Dedifferentiated amniotic fluid mesenchymal stem cell (primary cell): ENCODE measurements around the gene FAM53C.

ENCODE experiments used
- DNase-seq: peaks from one replicate; pipeline ENCODE4 v3.0.0-alpha.2; 2016; ENCODE audit errors: extremely low spot score

Gene FAM53C

DNA sequence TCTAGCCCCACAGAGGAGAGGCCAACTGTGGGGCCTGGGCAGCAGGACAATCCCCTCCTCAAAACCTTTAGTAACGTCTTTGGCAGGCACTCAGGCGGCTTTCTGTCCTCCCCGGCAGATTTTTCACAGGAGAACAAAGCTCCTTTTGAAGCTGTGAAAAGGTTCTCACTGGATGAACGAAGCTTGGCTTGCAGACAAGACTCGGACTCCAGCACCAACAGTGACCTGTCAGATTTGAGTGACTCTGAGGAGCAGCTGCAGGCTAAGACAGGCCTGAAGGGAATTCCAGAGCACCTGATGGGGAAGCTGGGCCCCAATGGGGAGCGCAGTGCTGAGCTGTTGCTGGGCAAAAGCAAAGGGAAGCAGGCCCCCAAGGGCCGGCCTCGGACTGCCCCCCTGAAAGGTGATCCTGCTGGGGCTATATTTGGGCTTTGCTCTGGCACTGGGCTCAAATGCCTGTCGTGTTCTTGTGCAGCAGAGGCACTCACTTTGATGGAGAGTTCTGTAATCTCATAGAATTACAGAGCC, 53.9 kb downstream of the FAM53C start:
- no peak for DNase-seq
